ENCODE data around the gene HOXB7. TPM values are rescaled to one million over a fixed set of nuclear protein-coding genes. Genes with fewer than 3 reads are reported as not detected.

HOXB7 gene
- total and polyA plus RNA-seq, 2 of the 13 experiments (the other 11 are each of a cell fraction or from before 2014, with no cell fraction given), result 0.04 TPM; not detected in 1

DNA sequence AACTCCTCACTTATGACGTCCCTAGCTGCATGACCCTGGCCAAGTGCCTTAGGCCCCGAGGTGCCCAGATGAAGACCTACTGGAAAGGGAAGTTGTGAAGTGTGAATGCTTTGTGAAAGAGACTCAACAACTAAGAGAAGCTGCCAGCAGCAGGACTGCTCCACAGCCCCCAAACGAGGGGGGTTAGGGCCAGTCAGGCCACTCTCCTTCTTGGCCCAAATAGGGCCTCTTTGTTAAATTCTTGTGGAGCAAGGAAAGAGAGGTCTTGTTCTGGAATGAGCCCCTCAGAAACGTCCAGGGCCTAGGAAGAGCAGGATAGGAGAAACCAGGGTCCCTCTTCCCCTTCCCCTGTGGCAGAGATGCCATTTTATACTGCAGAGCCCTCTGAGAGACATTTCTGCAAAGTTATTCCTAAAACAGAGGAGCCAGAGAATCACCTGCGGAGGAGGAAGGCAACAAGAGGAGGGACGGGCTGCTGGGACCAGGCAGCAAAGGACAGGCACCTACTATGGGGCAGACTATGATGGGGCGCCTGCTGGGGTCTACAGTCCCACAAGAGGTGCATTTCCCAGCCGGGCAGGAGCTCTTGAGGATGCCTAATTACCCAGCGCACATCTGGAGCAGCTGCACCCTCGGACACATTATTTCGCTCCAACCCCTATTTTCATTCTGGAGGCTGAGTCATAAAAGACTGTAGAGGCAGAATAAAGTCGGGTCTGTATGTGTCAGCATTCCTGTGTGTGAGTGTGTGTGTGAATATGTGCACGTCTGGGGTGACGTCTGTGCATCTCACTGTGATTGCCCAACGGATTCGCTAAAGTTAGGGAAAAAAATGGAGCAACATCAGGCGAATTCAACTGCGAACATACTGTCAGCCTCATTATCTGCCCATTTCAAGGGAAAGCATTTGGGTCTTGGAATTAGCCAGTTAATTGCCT is 26.8 kb upstream of the HOXB7 start:
- 0 out of 2 replicates have a peak, but pooled peaks cover 4% of the 10 kb centered on the region for H3K4me1 ChIP-seq (ENCODE audit: insufficient read depth, low read length)
- TF ChIP-seq CEBPB (IDR thresholded peaks at IDR 0.05; ENCODE audit: borderline replicate concordance, low read depth, low read length) (peak; percentile 16; the same call in 1 of the 2 replicates), MAFK (conservative IDR thresholded peaks at IDR 0.05 in 1 of 2, IDR thresholded peaks at IDR 0.05 in 1 of 2; ENCODE audit: low read length in 2 of 2) (peak in 1 of 2 experiments; percentile 32; a peak in 1 of 4 replicates), MAFF (IDR thresholded peaks at IDR 0.05; ENCODE audit: low read depth, low read length) (0 out of 2 replicates have a peak, but pooled peaks have one; percentile 3), ZNF674 (CRISPR knock-in tag; IDR thresholded peaks at IDR 0.05; ENCODE audit: low read depth) (no peak)
- TF ChIP-seq, protein P1, sequence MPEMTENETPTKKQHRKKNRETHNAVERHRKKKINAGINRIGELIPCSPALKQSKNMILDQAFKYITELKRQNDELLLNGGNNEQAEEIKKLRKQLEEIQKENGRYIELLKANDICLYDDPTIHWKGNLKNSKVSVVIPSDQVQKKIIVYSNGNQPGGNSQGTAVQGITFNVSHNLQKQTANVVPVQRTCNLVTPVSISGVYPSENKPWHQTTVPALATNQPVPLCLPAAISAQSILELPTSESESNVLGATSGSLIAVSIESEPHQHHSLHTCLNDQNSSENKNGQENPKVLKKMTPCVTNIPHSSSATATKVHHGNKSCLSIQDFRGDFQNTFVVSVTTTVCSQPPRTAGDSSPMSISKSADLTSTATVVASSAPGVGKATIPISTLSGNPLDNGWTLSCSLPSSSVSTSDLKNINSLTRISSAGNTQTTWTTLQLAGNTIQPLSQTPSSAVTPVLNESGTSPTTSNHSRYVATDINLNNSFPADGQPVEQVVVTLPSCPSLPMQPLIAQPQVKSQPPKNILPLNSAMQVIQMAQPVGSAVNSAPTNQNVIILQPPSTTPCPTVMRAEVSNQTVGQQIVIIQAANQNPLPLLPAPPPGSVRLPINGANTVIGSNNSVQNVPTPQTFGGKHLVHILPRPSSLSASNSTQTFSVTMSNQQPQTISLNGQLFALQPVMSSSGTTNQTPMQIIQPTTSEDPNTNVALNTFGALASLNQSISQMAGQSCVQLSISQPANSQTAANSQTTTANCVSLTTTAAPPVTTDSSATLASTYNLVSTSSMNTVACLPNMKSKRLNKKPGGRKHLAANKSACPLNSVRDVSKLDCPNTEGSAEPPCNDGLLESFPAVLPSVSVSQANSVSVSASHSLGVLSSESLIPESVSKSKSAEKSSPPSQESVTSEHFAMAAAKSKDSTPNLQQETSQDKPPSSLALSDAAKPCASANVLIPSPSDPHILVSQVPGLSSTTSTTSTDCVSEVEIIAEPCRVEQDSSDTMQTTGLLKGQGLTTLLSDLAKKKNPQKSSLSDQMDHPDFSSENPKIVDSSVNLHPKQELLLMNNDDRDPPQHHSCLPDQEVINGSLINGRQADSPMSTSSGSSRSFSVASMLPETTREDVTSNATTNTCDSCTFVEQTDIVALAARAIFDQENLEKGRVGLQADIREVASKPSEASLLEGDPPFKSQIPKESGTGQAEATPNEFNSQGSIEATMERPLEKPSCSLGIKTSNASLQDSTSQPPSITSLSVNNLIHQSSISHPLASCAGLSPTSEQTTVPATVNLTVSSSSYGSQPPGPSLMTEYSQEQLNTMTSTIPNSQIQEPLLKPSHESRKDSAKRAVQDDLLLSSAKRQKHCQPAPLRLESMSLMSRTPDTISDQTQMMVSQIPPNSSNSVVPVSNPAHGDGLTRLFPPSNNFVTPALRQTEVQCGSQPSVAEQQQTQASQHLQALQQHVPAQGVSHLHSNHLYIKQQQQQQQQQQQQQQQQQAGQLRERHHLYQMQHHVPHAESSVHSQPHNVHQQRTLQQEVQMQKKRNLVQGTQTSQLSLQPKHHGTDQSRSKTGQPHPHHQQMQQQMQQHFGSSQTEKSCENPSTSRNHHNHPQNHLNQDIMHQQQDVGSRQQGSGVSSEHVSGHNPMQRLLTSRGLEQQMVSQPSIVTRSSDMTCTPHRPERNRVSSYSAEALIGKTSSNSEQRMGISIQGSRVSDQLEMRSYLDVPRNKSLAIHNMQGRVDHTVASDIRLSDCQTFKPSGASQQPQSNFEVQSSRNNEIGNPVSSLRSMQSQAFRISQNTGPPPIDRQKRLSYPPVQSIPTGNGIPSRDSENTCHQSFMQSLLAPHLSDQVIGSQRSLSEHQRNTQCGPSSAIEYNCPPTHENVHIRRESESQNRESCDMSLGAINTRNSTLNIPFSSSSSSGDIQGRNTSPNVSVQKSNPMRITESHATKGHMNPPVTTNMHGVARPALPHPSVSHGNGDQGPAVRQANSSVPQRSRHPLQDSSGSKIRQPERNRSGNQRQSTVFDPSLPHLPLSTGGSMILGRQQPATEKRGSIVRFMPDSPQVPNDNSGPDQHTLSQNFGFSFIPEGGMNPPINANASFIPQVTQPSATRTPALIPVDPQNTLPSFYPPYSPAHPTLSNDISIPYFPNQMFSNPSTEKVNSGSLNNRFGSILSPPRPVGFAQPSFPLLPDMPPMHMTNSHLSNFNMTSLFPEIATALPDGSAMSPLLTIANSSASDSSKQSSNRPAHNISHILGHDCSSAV (CRISPR knock-in tag; IDR thresholded peaks at IDR 0.05; ENCODE audit: borderline replicate concordance), result no peak
- WGBS (ENCODE audit: low lambda C conversion rate), result 26% methylated on average over 18 of the region's 18 CpGs
- peaks cover 21 to 97% of the 10 kb centered on the region in 2 experiments for H3K27me3 ChIP-seq (ENCODE audit: control insufficient read depth in 1 of 2, insufficient read depth in 2 of 2, low read length in 2 of 2)
- ATAC-seq, result no peak
- no peak overlapping the region for H3K27ac ChIP-seq (ENCODE audit: extremely low read length, insufficient read depth, low read length)
- H3K9me3 ChIP-seq (ENCODE audit: low read length), result no peaks in the 10 kb centered on the region
- H3K4me2 ChIP-seq (ENCODE audit: low read depth, low read length), result no peak overlapping the region
- CTCF ChIA-PET (ENCODE audit: low intra/inter-chr PET ratio, low total read pairs), result no interaction called here
- H3K9ac ChIP-seq (ENCODE audit: insufficient read depth, low read depth, low read length), result no peak overlapping the region
- no peak overlapping the region for H2AFZ ChIP-seq (ENCODE audit: low read length)
- no peak for FAIRE-seq
- H3K4me3 ChIP-seq (replicated peaks in 1 of 3; ENCODE audit: insufficient read depth in 1 of 3, low read depth in 2 of 3, low read length in 3 of 3), result no peak overlapping the region
- in situ Hi-C loops (cut with HindIII; ENCODE audit: extremely low pct_ligation_motif_present, low pct_unique_long_range_greater_than_20kb), result no loop called here
- intact Hi-C loops (cut with micrococcal nuclease; ENCODE audit: unreplicated experiment), result no loop called here
- no peaks in the 10 kb centered on the region for H3K79me2 ChIP-seq (ENCODE audit: insufficient read depth, low read length)
- POLR2A ChIA-PET, result no interaction called here
- no peaks in the 10 kb centered on the region for H3K36me3 ChIP-seq (replicated peaks in 1 of 2; ENCODE audit: control insufficient read depth in 1 of 2, insufficient read depth in 2 of 2, low read length in 2 of 2)
- H4K20me1 ChIP-seq (ENCODE audit: insufficient read depth, low read length), result no peaks in the 10 kb centered on the region
- BruUV-seq (replicated peaks), result no TSS peak
- no peak for DNase-seq (ENCODE audit: low spot score)

Measured in HepG2 (cell line).